K562 (cell line): ENCODE measurements around the gene PPP1R3C. TPM values are rescaled to one million over a fixed set of nuclear protein-coding genes. Genes with fewer than 3 reads are reported as not detected.

Experiments used
- ATAC-seq: fragments of 200-7000 bp; cut with Tn5 transposase; 3 replicates; pipeline ENCODE4 v1.9.1; 2020; ENCODE audit warnings: moderate library complexity
- BruUV-seq: library from RNA; stranded (reverse); fragments of 400-500 nt; replicated peaks from 2 replicates; lab custom pipeline; 2021; lab: Mats Ljungman, UMichigan
- CTCF ChIA-PET: fragments of 300-600 bp; formaldehyde crosslinking; extraction: SDS; loops from one replicate; lab custom pipeline; 2021; ENCODE audit warnings: low intra/inter-chr PET ratio; lab: Yijun Ruan, JAX
- POLR2A ChIA-PET: fragments of 300-600, 350-650 bp; sonication (Branson Sonifier 250); formaldehyde crosslinking; extraction: SDS; loops from one replicate; lab custom pipeline; 2021; ENCODE audit warnings: antibody characterized with exemption, inconsistent platforms; lab: Yijun Ruan, JAX
- DNase-seq, 4 experiments: peaks; one replicate each; pipeline versions ENCODE4 v3.0.0 to v3.0.0-alpha.2; 2011 to 2018; ENCODE audit warnings: low spot score in 3 of 4, mixed read lengths in 3 of 4; ENCODE audit errors: extremely low read depth in 1 of 4
- FAIRE-seq: peaks from 2 replicates; lab custom pipeline; 2011; peaks lifted over from hg19 to GRCh38; lab: Jason Lieb, UNC
- H2AFZ ChIP-seq: 2 replicates; pipeline ENCODE4 v1.6.0; 2011; ENCODE audit warnings: low read depth, low read length, control low read depth, inconsistent platforms
- H3K27ac ChIP-seq: fragments of 200-600 bp; 3 replicates; pipeline ENCODE4 v1.8.0; 2011; ENCODE audit warnings: low read depth, mild to moderate bottlenecking, control low read depth, inconsistent platforms, low read length, moderate library complexity, mixed read lengths; ENCODE audit errors: extremely low read depth
- H3K27me3 ChIP-seq, 2 experiments: fragments of 300-600 bp in 1 of 2; 2 replicates in 1 of 2; 3 replicates in 1 of 2; pipeline versions ENCODE4 v1.6.0 to v1.8.0; 2011; ENCODE audit warnings: inconsistent platforms in 2 of 2, low read length in 2 of 2, mild to moderate bottlenecking in 1 of 2, mixed read lengths in 1 of 2, moderate library complexity in 1 of 2; ENCODE audit not compliant: control insufficient read depth in 2 of 2, insufficient read depth in 2 of 2
- H3K36me3 ChIP-seq: fragments of 300-600 bp; 3 replicates; pipeline ENCODE4 v1.8.0; 2011; ENCODE audit warnings: mild to moderate bottlenecking, low read length, inconsistent platforms; ENCODE audit not compliant: control insufficient read depth, insufficient read depth
- H3K4me1 ChIP-seq, 2 experiments: fragments of 200-600 bp in 1 of 2; replicated peaks in 1 of 2; 2 replicates in 1 of 2; 3 replicates in 1 of 2; pipeline versions ENCODE4 v1.5.1 to v1.8.0; 2011; ENCODE audit warnings: inconsistent platforms in 2 of 2, low read length in 2 of 2, mild to moderate bottlenecking in 1 of 2, mixed read lengths in 1 of 2, moderate library complexity in 1 of 2; ENCODE audit not compliant: control insufficient read depth in 2 of 2, insufficient read depth in 2 of 2
- H3K4me2 ChIP-seq: 2 replicates; pipeline ENCODE4 v1.6.1; 2011; ENCODE audit warnings: low read length, control low read depth, inconsistent platforms, mixed read lengths; ENCODE audit not compliant: insufficient read depth
- H3K4me3 ChIP-seq: fragments of 200-600 bp; sonication (generic), shearing (Covaris generic); 2 replicates; pipeline ENCODE4 v1.5.1; 2016; ENCODE audit warnings: control low read depth, inconsistent platforms
- H3K79me2 ChIP-seq: fragments of 200-600 bp; 3 replicates; pipeline ENCODE4 v1.8.0; 2011; ENCODE audit warnings: low read length, inconsistent platforms; ENCODE audit not compliant: control insufficient read depth, insufficient read depth
- H3K9ac ChIP-seq, 2 experiments: 2 replicates each; pipeline versions ENCODE4 v1.6.0 to v1.6.1; 2011; ENCODE audit warnings: low read depth in 2 of 2, low read length in 2 of 2, control low read depth in 1 of 2, inconsistent platforms in 1 of 2, mild to moderate bottlenecking in 1 of 2, mixed read lengths in 1 of 2; ENCODE audit not compliant: insufficient read depth in 1 of 2
- H3K9me1 ChIP-seq: one replicate; pipeline ENCODE4 v1.6.0; 2011; ENCODE audit warnings: inconsistent platforms, mild to moderate bottlenecking, low read length, moderate library complexity; ENCODE audit not compliant: control insufficient read depth, insufficient read depth
- H3K9me3 ChIP-seq: replicated peaks from 2 replicates; pipeline ENCODE4 v1.5.1; 2011; ENCODE audit warnings: low read depth, low read length, inconsistent platforms; ENCODE audit not compliant: control insufficient read depth, insufficient read depth
- H4K20me1 ChIP-seq: replicated peaks from 2 replicates; pipeline ENCODE4 v1.6.1; 2011; ENCODE audit warnings: low read length, inconsistent platforms, mixed read lengths; ENCODE audit not compliant: control insufficient read depth, insufficient read depth
- ARNT ChIP-seq, 2 experiments: fragments of 450-650 bp; IDR thresholded peaks; 2 replicates each; pipeline ENCODE4 v1.6.1; 2016; ENCODE audit warnings: mild to moderate bottlenecking in 1 of 2
- FOXA3 ChIP-seq, 2 experiments: fragments of 450-650 bp in 1 of 2; sonication (generic) in 1 of 2; formaldehyde crosslinking; IDR thresholded peaks in 1 of 2; conservative IDR thresholded peaks in 1 of 2; 2 replicates each; pipeline versions ENCODE4 v1.4.0 to v1.8.0; 2020 to 2022; ENCODE audit warnings: mild to moderate bottlenecking in 2 of 2, missing genetic modification reagents in 1 of 2
- MCM5 ChIP-seq: fragments of 450-650 bp; IDR thresholded peaks from 2 replicates; pipeline ENCODE4 v1.6.1; 2016; ENCODE audit warnings: low read depth
- MXI1 ChIP-seq: IDR thresholded peaks from 2 replicates; pipeline ENCODE4 v1.6.1; 2011; ENCODE audit warnings: low read depth, mild to moderate bottlenecking, improper control_type of control experiment, low read length
- RUNX1 ChIP-seq: sonication (generic); IDR thresholded peaks from 2 replicates; pipeline ENCODE4 v1.6.1; 2016; ENCODE audit warnings: antibody characterized with exemption, low read depth
- ZBTB1 ChIP-seq: sonication (generic); formaldehyde crosslinking; IDR thresholded peaks from 2 replicates; pipeline ENCODE4 v1.8.1; 2023; ENCODE audit warnings: missing genetic modification reagents, low read depth, mild to moderate bottlenecking, borderline replicate concordance
- ZNF165 ChIP-seq: fragments of 250-450 bp; sonication (Bioruptor Pico); IDR thresholded peaks from 2 replicates; pipeline ENCODE4 v1.4.0; 2020; ENCODE audit warnings: borderline replicate concordance
- WGBS: fragments of 100-300 bp; shearing (Covaris generic); methylation state at CpG from one replicate; pipeline ENCODE4 v1.1.6; 2016; ENCODE audit warnings: low coverage, mixed read lengths; ENCODE audit not compliant: insufficient coverage; ENCODE audit errors: missing lambda C conversion rate; 5-methylcytosine and 5-hydroxymethylcytosine counted together
- in situ Hi-C: fragments of 300-500 bp; cut with MboI; formaldehyde crosslinking; loops from 4 replicates; pipeline ENCODE4 v1.15.0; 2018; ENCODE audit warnings: inconsistent platforms, mixed read lengths
- intact Hi-C: fragments of 100-400 bp; cut with micrococcal nuclease; formaldehyde crosslinking; loops from 2 replicates; pipeline ENCODE4 v1.14.2; 2022
- polyA plus RNA-seq, 8 experiments: library from polyadenylated mRNA; depleted of rRNA in 4 of 8; stranded (reverse) in 5 of 8; unstranded in 3 of 8; fragments of >200 nt; fragmentation: Nextera tagmentation in 2 of 8; fragmentation: Illumina TruSeq in 1 of 8; extraction: Ambion mirVana in 2 of 8; extraction: Trizol in 1 of 8; gene quantifications; 2 replicates each; pipeline versions ENCODE4 v1.2.1 to v1.2.3, GENCODE V29; 2011 to 2014; ENCODE audit warnings: inconsistent platforms in 1 of 8, missing spikeins in 1 of 8
- total RNA-seq, 7 experiments: library from RNA; depleted of rRNA in 6 of 7; stranded (reverse); fragments of >200 nt in 6 of 7; fragmentation: Illumina TruSeq in 2 of 7; extraction: Trizol in 2 of 7; gene quantifications; 2 replicates each; pipeline versions ENCODE4 v1.2.1 to v1.2.3, GENCODE V29; 2011 to 2021; ENCODE audit warnings: low replicate concordance in 1 of 7
- TF ChIP-seq, protein P1 (sequence below): fragments of 450-650 bp; IDR thresholded peaks from 2 replicates; pipeline ENCODE4 v1.6.1; 2016; ENCODE audit warnings: mild to moderate bottlenecking, moderate library complexity

Gene PPP1R3C
- total and polyA plus RNA-seq, 9 of the 15 experiments (the other 6 are each of a cell fraction or from before 2014, with no cell fraction given), result 0.06 to 0.24 (median 0.12) TPM; not detected in 3

DNA sequence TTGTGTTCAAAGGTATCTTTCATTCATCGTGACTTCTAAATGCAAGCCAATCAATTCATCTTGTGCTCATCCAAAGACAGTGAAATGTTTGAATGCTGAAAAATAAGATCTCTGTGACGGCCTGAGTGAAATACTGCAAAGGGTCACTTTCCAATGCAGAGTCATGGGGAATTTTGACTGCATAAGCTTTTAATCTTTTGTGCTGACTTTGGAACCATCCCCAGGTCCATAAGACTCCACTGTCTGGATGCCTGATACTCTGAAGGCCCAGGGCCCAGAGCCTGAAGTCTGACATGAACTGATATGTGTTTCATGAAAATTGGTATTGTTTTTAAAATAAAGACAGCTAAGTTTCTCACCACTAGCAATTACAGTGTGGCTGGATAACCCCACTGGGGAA, 39.0 kb downstream of the PPP1R3C start:
- no peaks in the 10 kb centered on the region for H4K20me1 ChIP-seq
- CTCF ChIA-PET, result no interaction called here
- no peak overlapping the region for H3K4me3 ChIP-seq
- H3K36me3 ChIP-seq, result no peaks in the 10 kb centered on the region
- FAIRE-seq, result no peak
- intact Hi-C loops, result loop anchor here (5.0 kb wide), 1 partner anchor 38 kb away; the partner anchor contains the start of gene PPP1R3C
- ATAC-seq, result no peak
- POLR2A ChIA-PET, result interaction anchor here (1.2 to 2.1 kb wide), 2 partner anchors 10 to 14 kb away, joined by 5 to 6 read pairs; no protein-coding TSS in a partner anchor
- no peaks in the 10 kb centered on the region for H3K9me1 ChIP-seq
- no peak overlapping the region for H3K9ac ChIP-seq
- no peak overlapping the region for H2AFZ ChIP-seq
- H3K27ac ChIP-seq, result no peak overlapping the region
- H3K27me3 ChIP-seq, result no peaks in the 10 kb centered on the region
- H3K4me1 ChIP-seq, result peaks cover 23 to 50% of the 10 kb centered on the region in 2 experiments
- no TSS peak for BruUV-seq
- H3K9me3 ChIP-seq, result no peaks in the 10 kb centered on the region
- H3K4me2 ChIP-seq, result no peak overlapping the region
- DNase-seq, result no peak
- 70% methylated on average over 1 of the region's 2 CpGs for WGBS
- no peaks in the 10 kb centered on the region for H3K79me2 ChIP-seq
- in situ Hi-C loops, result no loop called here
- TF ChIP-seq, protein P1, sequence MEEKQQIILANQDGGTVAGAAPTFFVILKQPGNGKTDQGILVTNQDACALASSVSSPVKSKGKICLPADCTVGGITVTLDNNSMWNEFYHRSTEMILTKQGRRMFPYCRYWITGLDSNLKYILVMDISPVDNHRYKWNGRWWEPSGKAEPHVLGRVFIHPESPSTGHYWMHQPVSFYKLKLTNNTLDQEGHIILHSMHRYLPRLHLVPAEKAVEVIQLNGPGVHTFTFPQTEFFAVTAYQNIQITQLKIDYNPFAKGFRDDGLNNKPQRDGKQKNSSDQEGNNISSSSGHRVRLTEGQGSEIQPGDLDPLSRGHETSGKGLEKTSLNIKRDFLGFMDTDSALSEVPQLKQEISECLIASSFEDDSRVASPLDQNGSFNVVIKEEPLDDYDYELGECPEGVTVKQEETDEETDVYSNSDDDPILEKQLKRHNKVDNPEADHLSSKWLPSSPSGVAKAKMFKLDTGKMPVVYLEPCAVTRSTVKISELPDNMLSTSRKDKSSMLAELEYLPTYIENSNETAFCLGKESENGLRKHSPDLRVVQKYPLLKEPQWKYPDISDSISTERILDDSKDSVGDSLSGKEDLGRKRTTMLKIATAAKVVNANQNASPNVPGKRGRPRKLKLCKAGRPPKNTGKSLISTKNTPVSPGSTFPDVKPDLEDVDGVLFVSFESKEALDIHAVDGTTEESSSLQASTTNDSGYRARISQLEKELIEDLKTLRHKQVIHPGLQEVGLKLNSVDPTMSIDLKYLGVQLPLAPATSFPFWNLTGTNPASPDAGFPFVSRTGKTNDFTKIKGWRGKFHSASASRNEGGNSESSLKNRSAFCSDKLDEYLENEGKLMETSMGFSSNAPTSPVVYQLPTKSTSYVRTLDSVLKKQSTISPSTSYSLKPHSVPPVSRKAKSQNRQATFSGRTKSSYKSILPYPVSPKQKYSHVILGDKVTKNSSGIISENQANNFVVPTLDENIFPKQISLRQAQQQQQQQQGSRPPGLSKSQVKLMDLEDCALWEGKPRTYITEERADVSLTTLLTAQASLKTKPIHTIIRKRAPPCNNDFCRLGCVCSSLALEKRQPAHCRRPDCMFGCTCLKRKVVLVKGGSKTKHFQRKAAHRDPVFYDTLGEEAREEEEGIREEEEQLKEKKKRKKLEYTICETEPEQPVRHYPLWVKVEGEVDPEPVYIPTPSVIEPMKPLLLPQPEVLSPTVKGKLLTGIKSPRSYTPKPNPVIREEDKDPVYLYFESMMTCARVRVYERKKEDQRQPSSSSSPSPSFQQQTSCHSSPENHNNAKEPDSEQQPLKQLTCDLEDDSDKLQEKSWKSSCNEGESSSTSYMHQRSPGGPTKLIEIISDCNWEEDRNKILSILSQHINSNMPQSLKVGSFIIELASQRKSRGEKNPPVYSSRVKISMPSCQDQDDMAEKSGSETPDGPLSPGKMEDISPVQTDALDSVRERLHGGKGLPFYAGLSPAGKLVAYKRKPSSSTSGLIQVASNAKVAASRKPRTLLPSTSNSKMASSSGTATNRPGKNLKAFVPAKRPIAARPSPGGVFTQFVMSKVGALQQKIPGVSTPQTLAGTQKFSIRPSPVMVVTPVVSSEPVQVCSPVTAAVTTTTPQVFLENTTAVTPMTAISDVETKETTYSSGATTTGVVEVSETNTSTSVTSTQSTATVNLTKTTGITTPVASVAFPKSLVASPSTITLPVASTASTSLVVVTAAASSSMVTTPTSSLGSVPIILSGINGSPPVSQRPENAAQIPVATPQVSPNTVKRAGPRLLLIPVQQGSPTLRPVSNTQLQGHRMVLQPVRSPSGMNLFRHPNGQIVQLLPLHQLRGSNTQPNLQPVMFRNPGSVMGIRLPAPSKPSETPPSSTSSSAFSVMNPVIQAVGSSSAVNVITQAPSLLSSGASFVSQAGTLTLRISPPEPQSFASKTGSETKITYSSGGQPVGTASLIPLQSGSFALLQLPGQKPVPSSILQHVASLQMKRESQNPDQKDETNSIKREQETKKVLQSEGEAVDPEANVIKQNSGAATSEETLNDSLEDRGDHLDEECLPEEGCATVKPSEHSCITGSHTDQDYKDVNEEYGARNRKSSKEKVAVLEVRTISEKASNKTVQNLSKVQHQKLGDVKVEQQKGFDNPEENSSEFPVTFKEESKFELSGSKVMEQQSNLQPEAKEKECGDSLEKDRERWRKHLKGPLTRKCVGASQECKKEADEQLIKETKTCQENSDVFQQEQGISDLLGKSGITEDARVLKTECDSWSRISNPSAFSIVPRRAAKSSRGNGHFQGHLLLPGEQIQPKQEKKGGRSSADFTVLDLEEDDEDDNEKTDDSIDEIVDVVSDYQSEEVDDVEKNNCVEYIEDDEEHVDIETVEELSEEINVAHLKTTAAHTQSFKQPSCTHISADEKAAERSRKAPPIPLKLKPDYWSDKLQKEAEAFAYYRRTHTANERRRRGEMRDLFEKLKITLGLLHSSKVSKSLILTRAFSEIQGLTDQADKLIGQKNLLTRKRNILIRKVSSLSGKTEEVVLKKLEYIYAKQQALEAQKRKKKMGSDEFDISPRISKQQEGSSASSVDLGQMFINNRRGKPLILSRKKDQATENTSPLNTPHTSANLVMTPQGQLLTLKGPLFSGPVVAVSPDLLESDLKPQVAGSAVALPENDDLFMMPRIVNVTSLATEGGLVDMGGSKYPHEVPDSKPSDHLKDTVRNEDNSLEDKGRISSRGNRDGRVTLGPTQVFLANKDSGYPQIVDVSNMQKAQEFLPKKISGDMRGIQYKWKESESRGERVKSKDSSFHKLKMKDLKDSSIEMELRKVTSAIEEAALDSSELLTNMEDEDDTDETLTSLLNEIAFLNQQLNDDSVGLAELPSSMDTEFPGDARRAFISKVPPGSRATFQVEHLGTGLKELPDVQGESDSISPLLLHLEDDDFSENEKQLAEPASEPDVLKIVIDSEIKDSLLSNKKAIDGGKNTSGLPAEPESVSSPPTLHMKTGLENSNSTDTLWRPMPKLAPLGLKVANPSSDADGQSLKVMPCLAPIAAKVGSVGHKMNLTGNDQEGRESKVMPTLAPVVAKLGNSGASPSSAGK, result no peak
- TF ChIP-seq ARNT (IDR thresholded peaks at IDR 0.05) (no peak), MCM5 (no peak), ZNF165 (CRISPR knock-in tag) (no peak), FOXA3 (CRISPR knock-in tag; conservative IDR thresholded peaks at IDR 0.05 in 1 of 2, IDR thresholded peaks at IDR 0.05 in 1 of 2) (no peak), RUNX1 (no peak), ZBTB1 (no peak), MXI1 (no peak)
